Measurements from ENCODE around the gene TRPV4.

DNA sequence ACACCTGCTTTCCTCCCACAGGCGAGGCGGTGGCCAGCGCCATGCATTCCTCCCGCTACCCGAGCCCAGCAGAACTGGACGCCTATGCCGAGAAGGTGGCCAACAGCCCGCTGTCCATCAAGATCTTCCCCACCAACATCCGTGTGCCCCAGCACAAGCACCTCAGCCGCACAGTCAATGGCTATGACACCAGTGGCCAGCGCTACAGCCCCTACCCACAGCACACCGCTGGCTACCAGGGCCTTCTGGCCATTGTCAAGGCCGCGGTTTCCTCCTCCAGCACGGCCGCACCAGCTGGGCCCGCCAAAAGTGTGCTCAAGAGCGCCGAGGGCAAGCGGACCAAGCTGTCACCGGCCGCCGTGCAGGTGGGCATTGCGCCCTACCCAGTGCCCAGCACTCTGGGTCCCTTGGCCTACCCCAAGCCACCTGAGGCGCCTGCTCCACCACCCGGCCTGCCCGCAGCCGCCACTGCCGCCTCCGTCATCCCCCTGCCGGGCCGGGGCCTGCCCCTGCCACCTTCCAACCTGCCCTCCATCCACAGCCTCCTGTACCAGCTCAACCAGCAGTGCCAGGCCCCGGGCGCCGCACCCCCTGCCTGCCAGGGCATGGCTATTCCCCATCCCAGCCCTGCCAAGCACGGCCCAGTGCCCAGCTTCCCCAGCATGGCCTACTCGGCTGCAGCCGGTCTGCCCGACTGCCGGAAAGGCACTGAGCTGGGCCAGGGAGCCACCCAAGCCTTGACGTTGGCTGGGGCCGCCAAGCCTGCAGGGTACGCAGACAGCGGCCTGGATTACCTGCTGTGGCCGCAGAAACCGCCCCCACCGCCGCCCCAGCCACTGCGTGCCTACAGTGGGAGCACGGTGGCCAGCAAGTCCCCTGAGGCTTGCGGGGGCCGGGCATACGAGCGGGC is 65.0 kb downstream of the TRPV4 start:
- TF ChIP-seq, protein P1, sequence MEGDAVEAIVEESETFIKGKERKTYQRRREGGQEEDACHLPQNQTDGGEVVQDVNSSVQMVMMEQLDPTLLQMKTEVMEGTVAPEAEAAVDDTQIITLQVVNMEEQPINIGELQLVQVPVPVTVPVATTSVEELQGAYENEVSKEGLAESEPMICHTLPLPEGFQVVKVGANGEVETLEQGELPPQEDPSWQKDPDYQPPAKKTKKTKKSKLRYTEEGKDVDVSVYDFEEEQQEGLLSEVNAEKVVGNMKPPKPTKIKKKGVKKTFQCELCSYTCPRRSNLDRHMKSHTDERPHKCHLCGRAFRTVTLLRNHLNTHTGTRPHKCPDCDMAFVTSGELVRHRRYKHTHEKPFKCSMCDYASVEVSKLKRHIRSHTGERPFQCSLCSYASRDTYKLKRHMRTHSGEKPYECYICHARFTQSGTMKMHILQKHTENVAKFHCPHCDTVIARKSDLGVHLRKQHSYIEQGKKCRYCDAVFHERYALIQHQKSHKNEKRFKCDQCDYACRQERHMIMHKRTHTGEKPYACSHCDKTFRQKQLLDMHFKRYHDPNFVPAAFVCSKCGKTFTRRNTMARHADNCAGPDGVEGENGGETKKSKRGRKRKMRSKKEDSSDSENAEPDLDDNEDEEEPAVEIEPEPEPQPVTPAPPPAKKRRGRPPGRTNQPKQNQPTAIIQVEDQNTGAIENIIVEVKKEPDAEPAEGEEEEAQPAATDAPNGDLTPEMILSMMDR (conservative IDR thresholded peaks at IDR 0.05 in 1 of 2, IDR thresholded peaks at IDR 0.05 in 1 of 2; ENCODE audit: extremely low read depth in 1 of 2, insufficient read depth in 1 of 2, low read depth in 1 of 2, low read length in 2 of 2): no peak
- TF ChIP-seq EZH2 (IDR thresholded peaks at IDR 0.05; ENCODE audit: borderline replicate concordance, low read length): no peak

All from mammary epithelial cell (primary cell).